Measurements from ENCODE around the gene KSR1. TPM values are rescaled to one million over a fixed set of nuclear protein-coding genes. Genes with fewer than 3 reads are reported as not detected.
A peak's percentile ranks its signal among the peaks of the same experiment; 100 is the strongest.
"Not testable (repeated sequence)": the region's sequence is repeated elsewhere in the genome, so short reads cannot be mapped to it uniquely, and the experiment has no call there.

The KSR1 gene
- total RNA-seq, 2 experiments from 2014 or later, result 57.0 to 60.2 TPM

- H3K4me3 Mint-ChIP-seq, result no peak overlapping the region
- no peaks in the 10 kb centered on the region for H3K9me3 Mint-ChIP-seq
- H3K27ac Mint-ChIP-seq, result no peak overlapping the region
- peaks cover 4% of the 10 kb centered on the region for H3K36me3 Mint-ChIP-seq
- H3K4me1 Mint-ChIP-seq, result peaks cover 66% of the 10 kb centered on the region
- H3K27me3 Mint-ChIP-seq, result no peaks in the 10 kb centered on the region
- no peak for ATAC-seq (ENCODE audit: low read depth)
- no peak for DNase-seq
- POLR2A ChIA-PET, result interaction anchor here (1.4 kb wide), 1 partner anchor 13 kb away, joined by 4 read pairs; no protein-coding TSS in a partner anchor
These were observed 5.1 kb downstream of the KSR1 start for GRCh38 chr17:27461192-27461859.

DNA sequence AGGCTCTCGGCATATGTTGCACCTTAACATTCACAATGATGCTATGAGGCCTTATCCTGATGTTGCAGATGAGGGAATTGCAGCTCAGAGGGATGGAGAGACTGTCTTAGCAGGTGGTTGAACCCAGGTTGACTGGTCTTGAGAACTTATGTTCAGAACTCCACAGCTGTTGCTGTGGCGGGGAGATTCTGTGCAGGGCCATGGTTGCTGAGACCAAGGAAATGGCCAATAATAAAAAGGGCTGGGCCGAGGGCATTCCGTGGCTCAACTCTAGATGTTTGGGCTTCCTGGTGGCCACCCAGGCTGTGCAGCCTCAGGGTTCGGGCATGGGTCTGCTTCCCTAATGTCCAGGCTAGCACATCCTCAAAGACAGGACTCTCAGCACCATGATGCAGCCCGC is 5.9 kb downstream of the KSR1 start:
- DNase-seq, result no peak
- H3K4me3 Mint-ChIP-seq, result no peak overlapping the region
- no peak overlapping the region for H3K27ac Mint-ChIP-seq
- no peak for ATAC-seq (ENCODE audit: low read depth)
- POLR2A ChIA-PET, result interaction anchor here (1.4 kb wide), 1 partner anchor 12 kb away, joined by 4 read pairs; no protein-coding TSS in a partner anchor
- H3K36me3 Mint-ChIP-seq, result peaks cover 4% of the 10 kb centered on the region
- peaks cover 74% of the 10 kb centered on the region for H3K4me1 Mint-ChIP-seq
- H3K9me3 Mint-ChIP-seq, result no peaks in the 10 kb centered on the region
- no peaks in the 10 kb centered on the region for H3K27me3 Mint-ChIP-seq

- Mint-ChIP-seq H3K27me3 (no peaks in the 10 kb centered on the region), H3K4me3 (no peak overlapping the region), H3K4me1 (peaks cover 74% of the 10 kb centered on the region), H3K36me3 (peaks cover 4% of the 10 kb centered on the region), H3K27ac (no peak overlapping the region), H3K9me3 (no peaks in the 10 kb centered on the region)
- no peak for DNase-seq
- no peak for ATAC-seq (ENCODE audit: low read depth)
- POLR2A ChIA-PET, result interaction anchor here (0.7 to 1.3 kb wide), 2 partner anchors 11 to 68 kb away, joined by 3 to 4 read pairs; no protein-coding TSS in a partner anchor
These were observed 6.5 kb downstream of the KSR1 start for GRCh38 chr17:27462714-27463113.

DNA sequence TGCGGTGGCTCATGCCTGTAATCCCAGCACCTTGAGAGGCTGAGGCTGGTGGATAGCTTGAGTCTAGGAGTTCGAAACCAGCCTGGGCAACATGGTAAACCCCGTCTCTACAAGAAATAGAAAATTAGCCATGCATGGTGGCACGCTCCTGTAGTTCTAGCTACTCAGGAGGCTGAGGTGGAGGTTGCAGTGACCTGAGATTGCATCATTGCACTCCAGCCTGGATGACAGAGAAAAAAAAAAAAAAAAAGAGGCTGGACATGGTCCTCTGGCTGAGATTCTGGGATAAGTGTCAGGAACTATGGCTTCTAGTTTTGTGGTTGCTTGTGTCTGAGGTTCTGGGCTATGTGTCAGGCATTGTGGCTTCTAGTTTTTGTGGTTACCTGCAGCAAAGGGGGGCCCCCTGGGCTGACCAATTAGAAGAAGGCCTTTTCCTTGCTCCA is 7.0 kb downstream of the KSR1 start:
- Mint-ChIP-seq H3K27me3 (no peaks in the 10 kb centered on the region), H3K36me3 (peaks cover 4% of the 10 kb centered on the region), H3K4me3 (peak overlapping the region; percentile 41), H3K27ac (peak overlapping the region; percentile 39), H3K4me1 (peaks cover 70% of the 10 kb centered on the region), H3K9me3 (no peaks in the 10 kb centered on the region)
- POLR2A ChIA-PET, result interaction anchor here (0.7 to 1.3 kb wide), 2 partner anchors 11 to 68 kb away, joined by 3 to 4 read pairs; no protein-coding TSS in a partner anchor
- no peak for ATAC-seq (ENCODE audit: low read depth)
- no peak for DNase-seq

GRCh38 chr17:27464019-27464418 is 7.8 kb downstream of the KSR1 start:
- POLR2A ChIA-PET, result interaction anchor here (1.3 kb wide), 1 partner anchor 10 kb away, joined by 4 read pairs; no protein-coding TSS in a partner anchor

DNA sequence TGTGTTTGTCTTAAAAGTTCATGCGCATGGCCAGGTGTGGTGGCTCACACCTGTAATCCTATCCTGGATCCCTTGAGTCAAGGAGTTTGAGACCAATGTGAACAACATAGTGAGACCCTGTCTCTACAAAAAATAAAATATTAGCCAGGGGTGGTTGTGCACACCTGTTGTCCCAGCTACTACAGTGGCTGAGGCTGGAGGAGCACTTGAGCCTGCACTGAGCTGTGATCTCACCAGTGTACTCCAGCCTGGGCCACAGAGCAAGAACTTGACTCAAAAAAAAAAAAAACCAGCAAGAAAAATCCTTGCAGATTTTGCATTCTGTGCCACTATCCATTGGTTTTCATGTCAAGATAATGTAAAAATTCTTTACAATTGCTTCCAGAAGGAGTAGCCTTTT is 8.2 kb downstream of the KSR1 start:
- POLR2A ChIA-PET, result interaction anchor here (3.4 kb wide), 1 partner anchor 8 kb away, joined by 15 read pairs; the partner anchor contains the start of gene KSR1
- Mint-ChIP-seq H3K27me3 (no peaks in the 10 kb centered on the region), H3K36me3 (peaks cover 4% of the 10 kb centered on the region), H3K4me3 (peak overlapping the region; percentile 41), H3K27ac (no peak overlapping the region), H3K9me3 (no peaks in the 10 kb centered on the region), H3K4me1 (peaks cover 69% of the 10 kb centered on the region)
- no peak for ATAC-seq (ENCODE audit: low read depth)
- no peak for DNase-seq

More at GRCh38 chr17:27464019-27464418, 7.8 kb downstream of the KSR1 start:
- H3K27me3 Mint-ChIP-seq; H3K9me3 Mint-ChIP-seq; DNase-seq; H3K36me3 Mint-ChIP-seq; ATAC-seq (ENCODE audit: low read depth): not testable (repeated sequence)
- peak overlapping the region; percentile 39 for H3K27ac Mint-ChIP-seq
- H3K4me1 Mint-ChIP-seq, result peaks cover 69% of the 10 kb centered on the region
- peak overlapping the region; percentile 41 for H3K4me3 Mint-ChIP-seq

- DNase-seq; H3K27me3 Mint-ChIP-seq; H3K36me3 Mint-ChIP-seq; H3K9me3 Mint-ChIP-seq; ATAC-seq (ENCODE audit: low read depth): not testable (repeated sequence)
- POLR2A ChIA-PET, result interaction anchor here (0.9 to 3.4 kb wide), 5 partner anchors 8 to 172 kb away, joined by 3 to 15 read pairs (median 8); partner anchors contain the start of genes KSR1 and WSB1
- Mint-ChIP-seq H3K4me1 (peaks cover 69% of the 10 kb centered on the region), H3K27ac (peak overlapping the region; percentile 97), H3K4me3 (peak overlapping the region; percentile 77)
These were observed 9.6 kb downstream of the KSR1 start for GRCh38 chr17:27465875-27466274.

GRCh38 chr17:27466376-27466742 is 10.1 kb downstream of the KSR1 start:
- POLR2A ChIA-PET, result interaction anchor here (0.7 to 3.4 kb wide), 7 partner anchors 8 to 172 kb away, joined by 3 to 15 read pairs (median 8); partner anchors contain the start of genes KSR1 and WSB1
- H3K36me3 Mint-ChIP-seq, result peaks cover 6% of the 10 kb centered on the region
- DNase-seq, result no peak

GRCh38 chr17:27466743-27467375 is 10.6 kb downstream of the KSR1 start:
- peaks cover 6% of the 10 kb centered on the region for H3K36me3 Mint-ChIP-seq
- POLR2A ChIA-PET, result interaction anchor here (0.7 to 3.4 kb wide), 7 partner anchors 8 to 173 kb away, joined by 3 to 15 read pairs (median 8); partner anchors contain the start of genes KSR1 and WSB1
- no peaks in the 10 kb centered on the region for H3K9me3 Mint-ChIP-seq
- H3K27me3 Mint-ChIP-seq, result no peaks in the 10 kb centered on the region
- H3K4me1 Mint-ChIP-seq, result peaks cover 75% of the 10 kb centered on the region
- peak overlapping the region; percentile 77 for H3K4me3 Mint-ChIP-seq
- peak overlapping the region; percentile 97 for H3K27ac Mint-ChIP-seq
- DNase-seq (peak; percentile 68), ATAC-seq (ENCODE audit: low read depth) (peak; percentile 83)

More at GRCh38 chr17:27466376-27466742, 10.1 kb downstream of the KSR1 start:
- Mint-ChIP-seq H3K27me3 (no peaks in the 10 kb centered on the region), H3K4me1 (peaks cover 73% of the 10 kb centered on the region), H3K9me3 (no peaks in the 10 kb centered on the region), H3K27ac (peak overlapping the region; percentile 97), H3K4me3 (peak overlapping the region; percentile 77)
- ATAC-seq (ENCODE audit: low read depth), result peak; percentile 32

DNA sequence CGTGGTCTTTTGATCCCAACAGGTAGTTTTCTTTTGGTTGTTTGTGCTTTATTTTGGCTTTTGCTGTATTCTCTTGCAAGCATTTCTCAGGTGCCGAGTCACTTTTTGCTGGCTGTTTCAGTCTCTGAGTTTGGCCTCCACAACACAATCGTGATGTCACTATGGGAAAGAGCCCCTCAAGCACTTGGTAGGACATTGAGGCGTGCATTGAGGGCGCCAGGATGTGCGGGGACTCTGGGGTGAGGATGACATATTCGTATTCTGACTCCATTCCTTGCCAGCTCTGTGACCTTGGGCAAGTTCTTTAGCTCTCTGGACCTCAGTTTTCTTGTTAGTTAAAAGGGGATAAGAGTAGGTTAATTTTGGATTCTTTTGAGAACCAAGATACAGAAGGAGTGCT is 13.0 kb downstream of the KSR1 start:
- H3K36me3 Mint-ChIP-seq, result peaks cover 6% of the 10 kb centered on the region
- POLR2A ChIA-PET, result no interaction called here
- DNase-seq (no peak), ATAC-seq (ENCODE audit: low read depth) (no peak)
- peak overlapping the region; percentile 56 for H3K27ac Mint-ChIP-seq
- peaks cover 77% of the 10 kb centered on the region for H3K4me1 Mint-ChIP-seq
- no peaks in the 10 kb centered on the region for H3K9me3 Mint-ChIP-seq
- H3K4me3 Mint-ChIP-seq, result no peak overlapping the region
- H3K27me3 Mint-ChIP-seq, result no peaks in the 10 kb centered on the region

- peak overlapping the region; percentile 99 for H3K27ac Mint-ChIP-seq
- H3K4me1 Mint-ChIP-seq, result peaks cover 78% of the 10 kb centered on the region
- peaks cover 9% of the 10 kb centered on the region for H3K36me3 Mint-ChIP-seq
- H3K9me3 Mint-ChIP-seq, result no peaks in the 10 kb centered on the region
- POLR2A ChIA-PET, result interaction anchor here (0.5 to 5.5 kb wide), 5 partner anchors 10 to 177 kb away, joined by 3 to 47 read pairs (median 19); partner anchors contain the start of genes KSR1 and WSB1
- peak overlapping the region; percentile 63 for H3K4me3 Mint-ChIP-seq
- ATAC-seq (ENCODE audit: low read depth) (peak; percentile 80), DNase-seq (peak; percentile 69)
- H3K27me3 Mint-ChIP-seq, result no peaks in the 10 kb centered on the region
These were observed 15.3 kb downstream of the KSR1 start for GRCh38 chr17:27471321-27472269.

GRCh38 chr17:27473190-27473747 is 17.0 kb downstream of the KSR1 start:
- H3K4me3 Mint-ChIP-seq, result peak overlapping the region; percentile 67
- POLR2A ChIA-PET, result interaction anchor here (1.5 to 5.5 kb wide), 4 partner anchors 10 to 72 kb away, joined by 4 to 47 read pairs (median 14); partner anchors contain the start of gene KSR1
- no peaks in the 10 kb centered on the region for H3K27me3 Mint-ChIP-seq

More at GRCh38 chr17:27473190-27473747, 17.0 kb downstream of the KSR1 start:
- H3K4me1 Mint-ChIP-seq, result peaks cover 82% of the 10 kb centered on the region
- DNase-seq, result peak; percentile 48
- peak; percentile 76 for ATAC-seq (ENCODE audit: low read depth)
- peaks cover 10% of the 10 kb centered on the region for H3K36me3 Mint-ChIP-seq
- no peaks in the 10 kb centered on the region for H3K9me3 Mint-ChIP-seq
- H3K27ac Mint-ChIP-seq, result peak overlapping the region; percentile 99

Measured in activated naive CD8-positive, alpha-beta T cell treated with anti-CD3 and anti-CD28 coated beads, Interleukin-2, amount 10 ng/mL, durations not matched to agents 7 days and 5 days (primary cell).